Measurements from ENCODE around the gene TSR2.

TSR2 gene

DNA sequence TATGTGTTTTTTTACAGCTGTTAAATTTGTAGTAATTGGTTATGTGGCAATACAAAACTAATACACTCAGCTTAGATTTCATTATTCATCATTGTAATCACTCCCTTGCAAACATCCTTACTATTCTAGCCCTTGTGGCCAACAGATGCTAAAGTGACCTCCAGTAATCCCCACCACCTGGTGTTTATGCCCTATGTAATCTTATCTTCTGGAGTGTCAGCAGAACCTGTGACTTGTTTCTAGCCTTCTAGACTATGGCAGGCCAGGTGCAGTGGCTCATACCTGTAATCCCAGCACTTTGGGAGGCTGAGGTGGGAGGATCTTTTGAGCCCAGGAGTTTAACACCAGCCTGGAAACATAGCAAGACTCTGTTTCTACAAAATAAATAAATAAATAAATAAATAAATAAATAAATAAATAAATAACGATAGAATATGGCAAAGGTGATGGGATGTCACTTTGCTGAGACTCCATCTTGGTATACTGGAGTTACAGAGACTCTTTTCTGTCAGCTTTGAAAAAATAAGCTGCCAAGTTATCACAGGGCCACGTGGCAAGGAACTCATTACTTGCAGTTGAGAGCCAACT lies 12.3 kb upstream of the TSR2 start:
- Histone ChIP-seq H3K27ac (ENCODE audit: low read depth, low read length) (no peak overlapping the region), H3K4me1 (ENCODE audit: insufficient read depth, low read length) (no peaks in the 10 kb centered on the region), H3K27me3 (ENCODE audit: control insufficient read depth in 1 of 2, insufficient read depth in 2 of 2, low read length in 2 of 2) (no peaks in the 10 kb centered on the region), H3K36me3 (ENCODE audit: insufficient read depth, low read length) (no peaks in the 10 kb centered on the region), H3K9ac (ENCODE audit: low read length) (no peak overlapping the region), H3K4me3 (ENCODE audit: low read depth in 1 of 2, low read length in 2 of 2) (no peak overlapping the region), H3K9me3 (ENCODE audit: low read length) (no peaks in the 10 kb centered on the region)

DNA sequence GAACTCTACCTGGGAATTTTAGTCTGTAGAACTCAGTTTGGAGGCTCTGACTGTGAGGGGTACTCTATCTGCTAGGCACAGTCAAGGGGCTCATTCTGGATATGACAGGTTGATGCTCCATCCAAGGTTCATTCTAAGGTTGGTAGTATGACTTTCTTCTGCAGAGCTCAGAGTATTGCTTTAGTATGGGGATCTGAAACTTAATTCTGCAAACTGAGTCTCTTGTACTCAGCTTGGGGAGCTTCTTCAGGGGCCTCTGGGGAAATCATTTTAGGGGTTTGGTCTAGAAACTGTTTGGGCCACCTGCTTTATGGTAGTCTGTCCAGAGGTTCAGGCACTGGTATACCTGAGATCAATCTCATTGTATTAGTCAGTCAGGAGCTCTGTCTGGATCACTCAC lies 9.7 kb upstream of the TSR2 start:
- no peaks in the 10 kb centered on the region for H3K4me1 ChIP-seq (ENCODE audit: insufficient read depth, low read length)
- H3K4me3 ChIP-seq (ENCODE audit: low read depth in 1 of 2, low read length in 2 of 2): no peak overlapping the region
- no peaks in the 10 kb centered on the region for H3K27me3 ChIP-seq (ENCODE audit: control insufficient read depth in 1 of 2, insufficient read depth in 2 of 2, low read length in 2 of 2)
- H3K9ac ChIP-seq (ENCODE audit: low read length): no peak overlapping the region
- H3K36me3 ChIP-seq (ENCODE audit: insufficient read depth, low read length): no peaks in the 10 kb centered on the region
- H3K27ac ChIP-seq (ENCODE audit: low read depth, low read length): no peak overlapping the region
- H3K9me3 ChIP-seq (ENCODE audit: low read length): no peaks in the 10 kb centered on the region

DNA sequence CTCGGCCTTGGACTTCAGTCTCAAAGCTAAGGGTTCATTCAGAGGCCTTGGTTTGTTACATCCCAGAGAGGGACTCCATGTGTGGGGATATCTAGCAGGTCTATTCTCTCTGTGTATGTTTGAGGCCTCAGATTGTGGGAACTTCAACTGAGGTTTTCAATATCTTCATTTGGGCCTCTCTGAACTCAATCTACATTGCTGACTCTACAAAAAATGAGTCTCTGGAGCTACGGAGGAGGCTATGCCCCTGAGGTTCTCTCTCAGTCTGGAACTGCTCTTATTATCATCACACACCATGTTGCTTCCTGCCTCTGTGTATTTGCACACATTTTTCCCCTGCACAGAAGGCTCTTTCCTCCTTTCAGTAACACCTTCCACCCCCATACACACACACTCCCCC lies 5.1 kb upstream of the TSR2 start:
- no peak overlapping the region for H3K4me3 ChIP-seq (ENCODE audit: low read depth in 1 of 2, low read length in 2 of 2)
- H3K27me3 ChIP-seq (ENCODE audit: control insufficient read depth in 1 of 2, insufficient read depth in 2 of 2, low read length in 2 of 2): peaks cover 0 to under 1% of the 10 kb centered on the region in 2 donors
- no peaks in the 10 kb centered on the region for H3K9me3 ChIP-seq (ENCODE audit: low read length)
- no peak overlapping the region for H3K9ac ChIP-seq (ENCODE audit: low read length)
- no peaks in the 10 kb centered on the region for H3K4me1 ChIP-seq (ENCODE audit: insufficient read depth, low read length)
- no peaks in the 10 kb centered on the region for H3K36me3 ChIP-seq (ENCODE audit: insufficient read depth, low read length)
- H3K27ac ChIP-seq (ENCODE audit: low read depth, low read length): no peak overlapping the region

DNA sequence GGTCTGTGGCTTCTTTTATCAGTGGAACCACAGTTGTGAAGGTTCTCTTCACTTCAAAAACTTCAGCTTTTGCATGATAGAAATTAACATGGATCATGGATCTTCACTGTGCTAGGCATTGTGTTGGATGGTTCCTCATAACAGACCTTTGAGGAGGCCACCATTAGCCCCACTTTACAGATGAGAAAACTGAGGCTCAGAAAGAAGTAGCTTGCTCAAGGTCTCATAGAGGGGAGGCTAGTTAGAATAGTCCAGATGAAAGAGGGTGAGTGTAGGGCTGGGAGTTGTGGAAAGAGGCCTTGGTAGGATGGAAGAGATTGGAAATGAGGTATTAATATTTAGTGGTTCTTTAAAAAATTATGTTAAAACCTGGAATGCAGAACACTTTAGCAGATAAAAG lies 2.6 kb downstream of the TSR2 start:
- Histone ChIP-seq H3K27ac (ENCODE audit: low read depth, low read length) (no peak overlapping the region), H3K9me3 (ENCODE audit: low read length) (no peaks in the 10 kb centered on the region), H3K9ac (ENCODE audit: low read length) (no peak overlapping the region), H3K36me3 (ENCODE audit: insufficient read depth, low read length) (peaks cover 4% of the 10 kb centered on the region), H3K27me3 (ENCODE audit: control insufficient read depth in 1 of 2, insufficient read depth in 2 of 2, low read length in 2 of 2) (peaks cover 0 to 7% of the 10 kb centered on the region in 2 donors), H3K4me1 (ENCODE audit: insufficient read depth, low read length) (no peaks in the 10 kb centered on the region), H3K4me3 (ENCODE audit: low read depth in 1 of 2, low read length in 2 of 2) (no peak overlapping the region)

DNA sequence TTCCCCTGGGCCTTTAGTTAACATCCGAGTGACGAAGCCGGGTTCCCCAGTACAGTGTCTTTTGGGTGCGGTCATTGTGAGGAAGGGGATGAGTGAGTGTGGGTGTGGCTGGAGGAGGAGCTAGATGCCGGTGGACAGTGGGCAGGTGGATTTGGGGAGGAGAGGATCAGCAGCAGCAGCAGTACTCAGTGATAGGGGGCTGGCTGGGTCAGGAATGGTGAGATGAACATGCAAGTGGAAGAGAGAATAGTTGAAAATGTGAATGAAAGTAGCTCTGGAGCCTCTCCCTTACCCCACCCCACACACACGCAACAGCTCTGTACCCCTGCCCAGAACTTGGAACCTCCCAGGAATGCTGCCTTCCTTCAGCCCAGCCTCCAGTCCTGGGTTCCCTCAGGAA lies 4.5 kb downstream of the TSR2 start:
- Histone ChIP-seq H3K9me3 (ENCODE audit: low read length) (no peaks in the 10 kb centered on the region), H3K27me3 (ENCODE audit: control insufficient read depth in 1 of 2, insufficient read depth in 2 of 2, low read length in 2 of 2) (peaks cover 0 to 12% of the 10 kb centered on the region in 2 donors), H3K4me1 (ENCODE audit: insufficient read depth, low read length) (no peaks in the 10 kb centered on the region), H3K4me3 (ENCODE audit: low read depth in 1 of 2, low read length in 2 of 2) (no peak overlapping the region), H3K27ac (ENCODE audit: low read depth, low read length) (no peak overlapping the region), H3K9ac (ENCODE audit: low read length) (no peak overlapping the region), H3K36me3 (ENCODE audit: insufficient read depth, low read length) (peaks cover 11% of the 10 kb centered on the region)

DNA sequence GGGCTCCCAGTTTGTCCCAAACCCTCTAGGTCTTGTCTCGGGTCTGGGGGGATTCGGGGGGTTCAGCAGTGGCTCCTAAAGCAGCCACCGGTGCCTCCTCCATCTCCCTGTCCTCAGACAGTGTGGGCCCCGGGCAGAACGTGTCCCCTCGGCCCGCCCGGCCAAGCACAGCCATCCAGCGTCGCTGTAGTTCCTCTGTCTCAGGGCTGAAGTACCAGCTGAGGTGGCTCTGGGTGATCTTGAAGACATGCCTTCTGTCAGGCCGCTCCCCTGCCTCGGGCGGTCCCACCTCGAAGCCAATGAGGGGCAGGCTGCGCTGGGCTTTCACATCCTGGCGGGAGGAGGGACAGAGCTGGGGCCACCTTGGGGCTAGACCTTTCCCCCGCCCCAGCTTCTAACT lies 5.9 kb downstream of the TSR2 start:
- Histone ChIP-seq H3K36me3 (ENCODE audit: insufficient read depth, low read length) (peaks cover 12% of the 10 kb centered on the region), H3K4me3 (ENCODE audit: low read depth in 1 of 2, low read length in 2 of 2) (no peak overlapping the region), H3K27me3 (ENCODE audit: control insufficient read depth in 1 of 2, insufficient read depth in 2 of 2, low read length in 2 of 2) (peaks cover 0 to 5% of the 10 kb centered on the region in 2 donors)

DNA sequence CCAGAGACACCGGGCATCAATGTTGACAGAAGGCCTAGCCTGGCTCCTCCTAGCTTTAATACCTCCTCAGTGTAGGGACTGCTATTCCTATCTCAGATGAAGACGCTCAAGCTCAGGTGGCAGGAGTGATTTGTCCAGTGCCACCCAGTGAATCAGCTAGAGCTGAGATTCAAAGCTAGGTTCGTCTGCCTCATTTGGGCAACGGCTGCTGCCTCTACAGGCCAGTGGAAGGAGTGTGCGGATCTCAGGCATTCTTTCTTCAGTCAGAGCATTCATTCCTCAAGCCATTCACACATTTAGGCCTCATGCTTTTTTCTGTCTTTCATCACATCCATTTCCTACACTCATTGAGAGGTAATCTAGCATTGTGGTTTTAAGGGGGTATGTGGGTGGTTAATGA lies 7.3 kb downstream of the TSR2 start:
- H3K4me3 ChIP-seq (ENCODE audit: low read depth in 1 of 2, low read length in 2 of 2): no peak overlapping the region
- H3K9ac ChIP-seq (ENCODE audit: low read length): no peak overlapping the region
- H3K27me3 ChIP-seq (ENCODE audit: control insufficient read depth in 1 of 2, insufficient read depth in 2 of 2, low read length in 2 of 2): peaks cover 0 to 5% of the 10 kb centered on the region in 2 donors
- no peak overlapping the region for H3K27ac ChIP-seq (ENCODE audit: low read depth, low read length)
- H3K9me3 ChIP-seq (ENCODE audit: low read length): no peaks in the 10 kb centered on the region
- H3K4me1 ChIP-seq (ENCODE audit: insufficient read depth, low read length): no peaks in the 10 kb centered on the region
- peaks cover 12% of the 10 kb centered on the region for H3K36me3 ChIP-seq (ENCODE audit: insufficient read depth, low read length)

More for the DNA sequence above, 5.9 kb downstream of the TSR2 start:
- Histone ChIP-seq H3K27ac (ENCODE audit: low read depth, low read length) (no peak overlapping the region), H3K4me1 (ENCODE audit: insufficient read depth, low read length) (no peaks in the 10 kb centered on the region), H3K9ac (ENCODE audit: low read length) (no peak overlapping the region), H3K9me3 (ENCODE audit: low read length) (no peaks in the 10 kb centered on the region)

DNA sequence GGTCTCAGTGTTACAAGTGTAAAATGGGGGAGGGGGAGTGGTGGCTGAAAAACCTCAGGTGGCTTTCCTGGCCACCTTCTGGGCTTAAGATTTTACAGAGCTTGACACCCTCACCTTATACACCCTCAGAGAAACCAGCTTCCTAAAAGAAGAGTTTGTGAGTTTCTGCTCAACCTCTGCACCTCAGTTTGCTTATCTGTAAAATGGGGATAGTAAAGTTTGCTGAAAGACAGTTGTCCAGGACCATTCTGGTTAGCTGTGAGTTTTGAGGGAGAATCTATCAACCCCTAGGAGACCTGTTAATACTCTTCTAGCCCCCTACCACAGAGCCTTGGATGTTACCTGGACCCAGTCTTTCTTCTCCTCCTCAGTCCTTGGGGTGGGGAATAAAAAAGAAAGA lies 9.7 kb downstream of the TSR2 start:
- H3K4me1 ChIP-seq (ENCODE audit: insufficient read depth, low read length): no peaks in the 10 kb centered on the region
- peaks cover 12% of the 10 kb centered on the region for H3K36me3 ChIP-seq (ENCODE audit: insufficient read depth, low read length)
- peaks cover 0 to 5% of the 10 kb centered on the region in 2 donors for H3K27me3 ChIP-seq (ENCODE audit: control insufficient read depth in 1 of 2, insufficient read depth in 2 of 2, low read length in 2 of 2)
- no peak overlapping the region for H3K27ac ChIP-seq (ENCODE audit: low read depth, low read length)
- H3K9me3 ChIP-seq (ENCODE audit: low read length): no peaks in the 10 kb centered on the region
- H3K9ac ChIP-seq (ENCODE audit: low read length): no peak overlapping the region
- H3K4me3 ChIP-seq (ENCODE audit: low read depth in 1 of 2, low read length in 2 of 2): no peak overlapping the region

DNA sequence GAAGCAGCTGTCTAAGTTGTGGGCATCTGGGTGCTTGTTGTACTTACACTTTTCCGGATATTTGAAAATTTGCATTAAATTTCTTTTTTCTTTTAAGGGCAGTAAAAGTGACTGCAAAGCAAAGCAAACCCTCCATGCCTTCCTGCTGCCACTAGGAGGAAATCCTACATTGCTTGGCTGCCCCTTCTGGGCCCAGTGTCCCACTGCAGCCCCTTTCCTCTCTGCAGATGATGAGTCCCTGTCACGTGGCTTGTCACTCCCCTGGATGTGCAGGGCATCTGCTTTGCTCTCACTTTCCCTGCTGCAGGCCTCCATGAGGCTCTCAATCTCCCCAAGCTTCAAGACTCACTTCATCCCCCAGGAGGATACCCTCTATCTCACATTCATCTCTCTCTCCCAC lies 12.7 kb downstream of the TSR2 start:
- no peaks in the 10 kb centered on the region for H3K9me3 ChIP-seq (ENCODE audit: low read length)
- no peak overlapping the region for H3K27ac ChIP-seq (ENCODE audit: low read depth, low read length)
- peaks cover 0 to 5% of the 10 kb centered on the region in 2 donors for H3K27me3 ChIP-seq (ENCODE audit: control insufficient read depth in 1 of 2, insufficient read depth in 2 of 2, low read length in 2 of 2)
- no peak overlapping the region for H3K9ac ChIP-seq (ENCODE audit: low read length)
- H3K36me3 ChIP-seq (ENCODE audit: insufficient read depth, low read length): peaks cover 8% of the 10 kb centered on the region
- no peaks in the 10 kb centered on the region for H3K4me1 ChIP-seq (ENCODE audit: insufficient read depth, low read length)
- no peak overlapping the region for H3K4me3 ChIP-seq (ENCODE audit: low read depth in 1 of 2, low read length in 2 of 2)

DNA sequence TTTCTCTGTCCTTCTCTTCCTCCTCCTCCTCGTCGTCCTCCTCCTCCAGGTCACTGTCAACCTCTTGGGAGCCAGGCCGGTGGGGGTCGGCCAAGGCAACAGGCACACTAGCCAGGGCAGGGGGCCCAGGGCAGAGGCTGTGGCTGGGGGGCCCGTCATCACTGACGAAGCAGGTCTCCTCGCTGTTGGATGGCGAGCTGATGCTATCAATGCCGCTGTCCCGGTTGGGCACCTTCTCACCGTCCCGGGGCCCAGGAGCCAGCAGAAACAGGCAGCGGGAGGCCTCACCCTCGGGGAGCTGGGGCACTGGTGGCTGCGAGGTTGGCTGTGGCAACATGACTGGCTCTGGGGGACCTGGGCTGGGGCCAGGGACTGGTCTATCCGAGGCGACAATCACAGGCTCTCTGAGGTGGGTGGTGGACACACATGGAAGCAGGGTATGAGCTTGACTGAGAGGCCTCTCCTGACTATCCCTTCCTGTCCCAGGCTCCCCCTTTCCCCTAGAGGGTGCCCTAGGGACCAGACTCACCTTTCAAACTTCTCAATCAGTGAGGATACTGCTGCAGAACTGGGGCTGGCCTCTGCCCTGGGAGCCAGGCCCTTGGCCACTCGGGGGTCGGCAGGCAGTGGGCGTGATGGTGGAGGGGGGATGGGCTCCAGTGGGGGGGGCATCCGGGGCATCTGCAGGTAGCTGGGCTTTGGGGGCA lies 30.0 kb downstream of the TSR2 start:
- Histone ChIP-seq H3K9ac (ENCODE audit: low read length) (no peak overlapping the region), H3K27ac (ENCODE audit: low read depth, low read length) (no peak overlapping the region), H3K9me3 (ENCODE audit: low read length) (no peaks in the 10 kb centered on the region), H3K36me3 (ENCODE audit: insufficient read depth, low read length) (peaks cover 16% of the 10 kb centered on the region), H3K4me3 (ENCODE audit: low read depth in 1 of 2, low read length in 2 of 2) (no peak overlapping the region), H3K4me1 (ENCODE audit: insufficient read depth, low read length) (no peaks in the 10 kb centered on the region), H3K27me3 (ENCODE audit: control insufficient read depth in 1 of 2, insufficient read depth in 2 of 2, low read length in 2 of 2) (peaks cover 0 to 9% of the 10 kb centered on the region in 2 donors)

DNA sequence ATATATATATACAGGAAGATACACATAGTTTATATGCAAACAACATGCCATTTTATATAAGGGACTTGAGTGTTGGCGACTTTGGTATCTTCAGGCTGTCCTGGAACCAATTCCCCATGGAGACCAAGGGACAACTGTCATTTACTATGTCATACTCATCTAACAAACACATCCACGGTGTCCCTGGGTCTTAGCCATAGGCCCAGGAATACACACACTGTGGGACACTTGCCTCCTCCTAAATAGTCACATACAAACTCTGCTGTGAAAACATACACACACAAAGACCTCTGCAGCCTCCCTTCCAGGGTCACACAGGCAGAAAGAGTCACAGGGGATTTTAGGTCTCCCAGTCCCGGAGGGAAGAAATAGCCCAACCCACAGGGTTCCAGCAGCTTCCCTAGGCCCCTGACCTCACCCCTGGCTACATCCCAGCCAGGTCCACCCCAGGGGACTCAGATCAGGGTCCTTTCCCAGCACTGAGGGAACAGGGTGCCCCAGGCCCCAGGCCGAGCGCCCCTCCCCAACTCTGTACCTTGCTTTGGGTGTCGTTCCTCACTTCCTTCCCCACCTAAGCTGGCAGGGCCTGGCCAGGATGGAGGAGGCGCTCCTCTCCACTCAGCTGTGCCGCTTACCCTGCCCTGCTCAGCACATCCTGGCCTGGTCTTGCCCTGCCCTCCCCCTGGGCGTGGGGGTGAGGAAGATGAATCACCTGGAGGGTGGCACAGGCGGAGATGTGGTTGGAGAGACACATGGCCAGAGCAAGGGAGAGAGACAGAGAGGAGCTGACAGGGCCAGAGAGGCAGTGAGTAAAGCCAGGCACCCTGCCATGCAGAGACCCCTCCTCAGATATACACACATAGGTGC lies 34.0 kb downstream of the TSR2 start:
- H3K27me3 ChIP-seq (ENCODE audit: control insufficient read depth in 1 of 2, insufficient read depth in 2 of 2, low read length in 2 of 2): peaks cover 0 to 5% of the 10 kb centered on the region in 2 donors
- H3K27ac ChIP-seq (ENCODE audit: low read depth, low read length): no peak overlapping the region
- peaks cover 6% of the 10 kb centered on the region for H3K36me3 ChIP-seq (ENCODE audit: insufficient read depth, low read length)
- H3K4me1 ChIP-seq (ENCODE audit: insufficient read depth, low read length): peaks cover 3% of the 10 kb centered on the region
- H3K4me3 ChIP-seq (ENCODE audit: low read depth in 1 of 2, low read length in 2 of 2): no peak overlapping the region
- H3K9me3 ChIP-seq (ENCODE audit: low read length): no peaks in the 10 kb centered on the region
- no peak overlapping the region for H3K9ac ChIP-seq (ENCODE audit: low read length)
